GM23338 (cell line): Measurements from ENCODE around the gene CLDN19. TPM values are rescaled to one million over a fixed set of nuclear protein-coding genes. Genes with fewer than 3 reads are reported as not detected.

Source experiments
- ATAC-seq: fragments of 200-7000 bp; cut with Tn5 transposase; 3 replicates; pipeline ENCODE4 v1.9.1; 2020
- DNase-seq: peaks from one replicate; pipeline ENCODE4 v3.0.0-alpha.2; 2015; ENCODE audit warnings: low spot score
- H2AFZ ChIP-seq: fragments of 200-600 bp; sonication (generic); 2 replicates; pipeline ENCODE4 v1.8.0; 2016; ENCODE audit warnings: antibody characterized with exemption, mild to moderate bottlenecking, moderate library complexity
- H3F3A ChIP-seq: fragments of 200-600 bp; sonication (generic); replicated peaks from 2 replicates; pipeline ENCODE4 v1.8.0; 2017; ENCODE audit warnings: antibody characterized with exemption, mixed run types, low read depth
- H3K27ac ChIP-seq: fragments of 200-600 bp; sonication (generic); 2 replicates; pipeline ENCODE4 v1.6.1; 2016; ENCODE audit warnings: low read depth
- H3K27me3 ChIP-seq: fragments of 200-600 bp; sonication (generic); 2 replicates; pipeline ENCODE4 v1.8.0; 2016; ENCODE audit warnings: mild to moderate bottlenecking, mixed run types, moderate library complexity; ENCODE audit not compliant: insufficient read depth
- H3K36me3 ChIP-seq: fragments of 200-600 bp; sonication (generic); 2 replicates; pipeline ENCODE4 v1.8.0; 2016; ENCODE audit warnings: mild to moderate bottlenecking; ENCODE audit not compliant: insufficient read depth
- H3K4me1 ChIP-seq: fragments of 200-600 bp; sonication (generic); 2 replicates; pipeline ENCODE4 v1.8.0; 2016; ENCODE audit warnings: mild to moderate bottlenecking, moderate library complexity; ENCODE audit not compliant: insufficient read depth
- H3K4me2 ChIP-seq: fragments of 200-600 bp; sonication (generic); 2 replicates; pipeline ENCODE4 v1.7.1; 2017; ENCODE audit warnings: mixed run types
- H3K4me3 ChIP-seq: fragments of 200-600 bp; sonication (generic); 2 replicates; pipeline ENCODE4 v1.6.1; 2016; ENCODE audit warnings: mixed run types
- H3K79me2 ChIP-seq: fragments of 200-600 bp; sonication (generic); replicated peaks from 2 replicates; pipeline ENCODE4 v1.8.0; 2017; ENCODE audit warnings: mild to moderate bottlenecking; ENCODE audit not compliant: insufficient read depth
- H3K9me2 ChIP-seq: fragments of 200-600 bp; sonication (generic); 2 replicates; pipeline ENCODE4 v1.8.0; 2017; ENCODE audit not compliant: insufficient read depth
- H4K20me1 ChIP-seq: fragments of 200-600 bp; sonication (generic); replicated peaks from 2 replicates; pipeline ENCODE4 v1.8.0; 2017; ENCODE audit warnings: mild to moderate bottlenecking; ENCODE audit not compliant: insufficient read depth
- H3K27ac Mint-ChIP-seq: 2 replicates; pipeline ENCODE4 v1.8.0; 2020; ENCODE audit warnings: inconsistent platforms, mild to moderate bottlenecking, moderate library complexity, mixed read lengths
- H3K27me3 Mint-ChIP-seq: 3 replicates; pipeline ENCODE4 v1.8.0; 2022; ENCODE audit warnings: low read depth, mild to moderate bottlenecking, moderate library complexity, mixed read lengths, inconsistent platforms; ENCODE audit not compliant: insufficient read depth, poor library complexity
- H3K36me3 Mint-ChIP-seq: 3 replicates; pipeline ENCODE4 v1.8.0; 2021; ENCODE audit warnings: low read depth, mild to moderate bottlenecking, inconsistent platforms, moderate library complexity, mixed read lengths
- H3K4me1 Mint-ChIP-seq: 3 replicates; pipeline ENCODE4 v1.8.0; 2020; ENCODE audit warnings: mild to moderate bottlenecking, inconsistent platforms, mixed read lengths
- H3K4me3 Mint-ChIP-seq: 3 replicates; pipeline ENCODE4 v1.8.0; 2021; ENCODE audit warnings: moderate library complexity, mild to moderate bottlenecking, inconsistent platforms, mixed read lengths
- H3K9me3 Mint-ChIP-seq: 3 replicates; pipeline ENCODE4 v1.8.0; 2020; ENCODE audit warnings: moderate library complexity, mild to moderate bottlenecking, inconsistent platforms, mixed read lengths
- CREB1 ChIP-seq: fragments of 250-450 bp; sonication (Bioruptor Pico); IDR thresholded peaks from 2 replicates; pipeline ENCODE4 v1.5.0; 2020; ENCODE audit warnings: low read depth, mild to moderate bottlenecking, moderate library complexity
- CTCF ChIP-seq, 2 experiments: fragments of 200-600 bp in 1 of 2; sonication (generic) in 1 of 2; conservative IDR thresholded peaks; 2 replicates each; pipeline versions ENCODE4 v1.5.1 to v1.6.1; 2016 to 2017; ENCODE audit warnings: antibody characterized with exemption in 2 of 2, low read depth in 2 of 2, mild to moderate bottlenecking in 2 of 2, moderate library complexity in 1 of 2
- EZH2phosphoT487 ChIP-seq: fragments of 200-600 bp; sonication (generic); IDR thresholded peaks from one replicate; pipeline ENCODE4 v1.8.1; 2018; ENCODE audit warnings: antibody characterized with exemption; ENCODE audit not compliant: unreplicated experiment
- JUNB ChIP-seq: IDR thresholded peaks from one replicate; pipeline ENCODE4 v1.6.1; 2016; ENCODE audit warnings: antibody characterized with exemption; ENCODE audit not compliant: unreplicated experiment
- NANOG ChIP-seq: IDR thresholded peaks from 2 replicates; pipeline ENCODE4 v1.6.1; 2016; ENCODE audit warnings: antibody characterized with exemption, borderline replicate concordance
- POLR2AphosphoS5 ChIP-seq: IDR thresholded peaks from 2 replicates; pipeline ENCODE4 v1.6.1; 2016; ENCODE audit warnings: antibody characterized with exemption, low read depth
- STAT1 ChIP-seq: IDR thresholded peaks from one replicate; pipeline ENCODE4 v1.6.1; 2016; ENCODE audit warnings: antibody characterized with exemption; ENCODE audit not compliant: unreplicated experiment
- ZNF114 ChIP-seq: fragments of 250-450 bp; sonication (Bioruptor Pico); IDR thresholded peaks from 2 replicates; pipeline ENCODE4 v1.5.0; 2020; ENCODE audit warnings: mild to moderate bottlenecking, moderate library complexity
- ZNF331 ChIP-seq: fragments of 250-450 bp; sonication (Bioruptor Pico); IDR thresholded peaks from 2 replicates; pipeline ENCODE4 v1.5.0; 2020; ENCODE audit warnings: low read depth, mild to moderate bottlenecking, moderate library complexity
- polyA plus RNA-seq: library from polyadenylated mRNA; unstranded; fragments of >200 nt; fragmentation: Nextera tagmentation; extraction: Ambion mirVana; gene quantifications from 2 replicates; pipeline ENCODE4 v1.2.1, GENCODE V29; 2016
- total RNA-seq: library from RNA; depleted of rRNA; stranded (reverse); fragments of >200 nt; shearing (Covaris generic); gene quantifications from 2 replicates; pipeline ENCODE4 v1.2.3, GENCODE V29; 2014
- TF ChIP-seq, protein P1 (sequence below): fragments of 250-450 bp; sonication (Bioruptor Pico); IDR thresholded peaks from 2 replicates; pipeline ENCODE4 v1.5.0; 2020; ENCODE audit warnings: mild to moderate bottlenecking, moderate library complexity

CLDN19 gene
- total and polyA plus RNA-seq, 2 experiments from 2014 or later, result 2.6 to 12.8 TPM

GRCh38 chr1:42765269-42765668 lies 25.2 kb upstream of the CLDN19 start (continued):
- TF ChIP-seq, protein P1, sequence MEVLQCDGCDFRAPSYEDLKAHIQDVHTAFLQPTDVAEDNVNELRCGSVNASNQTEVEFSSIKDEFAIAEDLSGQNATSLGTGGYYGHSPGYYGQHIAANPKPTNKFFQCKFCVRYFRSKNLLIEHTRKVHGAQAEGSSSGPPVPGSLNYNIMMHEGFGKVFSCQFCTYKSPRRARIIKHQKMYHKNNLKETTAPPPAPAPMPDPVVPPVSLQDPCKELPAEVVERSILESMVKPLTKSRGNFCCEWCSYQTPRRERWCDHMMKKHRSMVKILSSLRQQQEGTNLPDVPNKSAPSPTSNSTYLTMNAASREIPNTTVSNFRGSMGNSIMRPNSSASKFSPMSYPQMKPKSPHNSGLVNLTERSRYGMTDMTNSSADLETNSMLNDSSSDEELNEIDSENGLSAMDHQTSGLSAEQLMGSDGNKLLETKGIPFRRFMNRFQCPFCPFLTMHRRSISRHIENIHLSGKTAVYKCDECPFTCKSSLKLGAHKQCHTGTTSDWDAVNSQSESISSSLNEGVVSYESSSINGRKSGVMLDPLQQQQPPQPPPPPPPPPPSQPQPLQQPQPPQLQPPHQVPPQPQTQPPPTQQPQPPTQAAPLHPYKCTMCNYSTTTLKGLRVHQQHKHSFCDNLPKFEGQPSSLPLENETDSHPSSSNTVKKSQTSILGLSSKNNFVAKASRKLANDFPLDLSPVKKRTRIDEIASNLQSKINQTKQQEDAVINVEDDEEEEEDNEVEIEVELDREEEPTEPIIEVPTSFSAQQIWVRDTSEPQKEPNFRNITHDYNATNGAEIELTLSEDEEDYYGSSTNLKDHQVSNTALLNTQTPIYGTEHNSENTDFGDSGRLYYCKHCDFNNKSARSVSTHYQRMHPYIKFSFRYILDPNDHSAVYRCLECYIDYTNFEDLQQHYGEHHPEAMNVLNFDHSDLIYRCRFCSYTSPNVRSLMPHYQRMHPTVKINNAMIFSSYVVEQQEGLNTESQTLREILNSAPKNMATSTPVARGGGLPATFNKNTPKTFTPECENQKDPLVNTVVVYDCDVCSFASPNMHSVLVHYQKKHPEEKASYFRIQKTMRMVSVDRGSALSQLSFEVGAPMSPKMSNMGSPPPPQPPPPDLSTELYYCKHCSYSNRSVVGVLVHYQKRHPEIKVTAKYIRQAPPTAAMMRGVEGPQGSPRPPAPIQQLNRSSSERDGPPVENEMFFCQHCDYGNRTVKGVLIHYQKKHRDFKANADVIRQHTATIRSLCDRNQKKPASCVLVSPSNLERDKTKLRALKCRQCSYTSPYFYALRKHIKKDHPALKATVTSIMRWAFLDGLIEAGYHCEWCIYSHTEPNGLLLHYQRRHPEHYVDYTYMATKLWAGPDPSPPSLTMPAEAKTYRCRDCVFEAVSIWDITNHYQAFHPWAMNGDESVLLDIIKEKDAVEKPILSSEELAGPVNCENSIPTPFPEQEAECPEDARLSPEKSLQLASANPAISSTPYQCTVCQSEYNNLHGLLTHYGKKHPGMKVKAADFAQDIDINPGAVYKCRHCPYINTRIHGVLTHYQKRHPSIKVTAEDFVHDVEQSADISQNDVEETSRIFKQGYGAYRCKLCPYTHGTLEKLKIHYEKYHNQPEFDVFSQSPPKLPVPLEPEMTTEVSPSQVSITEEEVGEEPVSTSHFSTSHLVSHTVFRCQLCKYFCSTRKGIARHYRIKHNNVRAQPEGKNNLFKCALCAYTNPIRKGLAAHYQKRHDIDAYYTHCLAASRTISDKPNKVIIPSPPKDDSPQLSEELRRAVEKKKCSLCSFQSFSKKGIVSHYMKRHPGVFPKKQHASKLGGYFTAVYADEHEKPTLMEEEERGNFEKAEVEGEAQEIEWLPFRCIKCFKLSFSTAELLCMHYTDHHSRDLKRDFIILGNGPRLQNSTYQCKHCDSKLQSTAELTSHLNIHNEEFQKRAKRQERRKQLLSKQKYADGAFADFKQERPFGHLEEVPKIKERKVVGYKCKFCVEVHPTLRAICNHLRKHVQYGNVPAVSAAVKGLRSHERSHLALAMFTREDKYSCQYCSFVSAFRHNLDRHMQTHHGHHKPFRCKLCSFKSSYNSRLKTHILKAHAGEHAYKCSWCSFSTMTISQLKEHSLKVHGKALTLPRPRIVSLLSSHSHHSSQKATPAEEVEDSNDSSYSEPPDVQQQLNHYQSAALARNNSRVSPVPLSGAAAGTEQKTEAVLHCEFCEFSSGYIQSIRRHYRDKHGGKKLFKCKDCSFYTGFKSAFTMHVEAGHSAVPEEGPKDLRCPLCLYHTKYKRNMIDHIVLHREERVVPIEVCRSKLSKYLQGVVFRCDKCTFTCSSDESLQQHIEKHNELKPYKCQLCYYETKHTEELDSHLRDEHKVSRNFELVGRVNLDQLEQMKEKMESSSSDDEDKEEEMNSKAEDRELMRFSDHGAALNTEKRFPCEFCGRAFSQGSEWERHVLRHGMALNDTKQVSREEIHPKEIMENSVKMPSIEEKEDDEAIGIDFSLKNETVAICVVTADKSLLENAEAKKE (CRISPR knock-in tag), result no peak
- TF ChIP-seq CTCF (conservative IDR thresholded peaks at IDR 0.05; ENCODE audit: low read depth in 2 of 2) (no peak), CREB1 (no peak), STAT1 (no peak)

DNA sequence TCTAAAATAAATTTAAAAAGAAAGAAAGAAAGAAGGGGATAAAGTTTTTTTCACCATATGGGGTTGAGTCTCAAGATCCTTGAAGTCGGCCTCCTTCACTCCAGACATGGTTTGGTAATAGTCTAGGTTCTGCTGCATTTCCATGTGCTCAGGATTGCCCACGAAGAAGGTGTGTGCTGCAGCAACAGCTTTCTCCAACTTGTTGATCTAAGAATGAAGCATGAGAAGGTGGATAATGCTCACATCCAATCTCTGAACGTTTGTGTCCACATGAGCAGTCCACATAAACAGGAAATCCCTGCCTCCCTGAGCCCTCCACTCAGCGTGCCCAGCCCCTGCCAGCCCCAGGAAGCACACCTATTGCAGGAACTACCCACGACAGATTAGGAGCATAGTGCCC lies 22.2 kb upstream of the CLDN19 start:
- no peak for DNase-seq
- Histone ChIP-seq H3K27me3 (no peaks in the 10 kb centered on the region), H3K4me3 (no peak overlapping the region), H3K79me2 (peaks cover 31% of the 10 kb centered on the region), H3K27ac (no peak overlapping the region), H3K4me2 (no peak overlapping the region), H3K4me1 (peaks cover 13% of the 10 kb centered on the region), H3K36me3 (peaks cover 21% of the 10 kb centered on the region), H3K9me2 (no peaks in the 10 kb centered on the region), H3F3A (0 out of 2 replicates have a peak, but pooled peaks cover 6% of the 10 kb centered on the region), H2AFZ (no peak overlapping the region), H4K20me1 (no peaks in the 10 kb centered on the region; the same call in 1 of the 2 replicates)
- H3K4me3 Mint-ChIP-seq, result no peak overlapping the region
- no peak for ATAC-seq
- H3K4me1 Mint-ChIP-seq, result no peaks in the 10 kb centered on the region; the same call in none of the 3 replicates
- H3K27ac Mint-ChIP-seq, result no peak overlapping the region
- peaks cover 28% of the 10 kb centered on the region; the same call in 2 of the 3 replicates for H3K36me3 Mint-ChIP-seq
- no peaks in the 10 kb centered on the region for H3K9me3 Mint-ChIP-seq
- peaks cover 10% of the 10 kb centered on the region for H3K27me3 Mint-ChIP-seq
- TF ChIP-seq CTCF (conservative IDR thresholded peaks at IDR 0.05; ENCODE audit: low read depth in 2 of 2) (no peak), POLR2AphosphoS5 (no peak), STAT1 (no peak), ZNF331 (CRISPR knock-in tag) (no peak), EZH2phosphoT487 (no peak), NANOG (no peak), ZNF114 (no peak), JUNB (no peak), CREB1 (no peak)
